HG02973 (cell line): ENCODE data around the gene RPUSD1.
"Not testable (repeated sequence)": the region's sequence is repeated elsewhere in the genome, so short reads cannot be mapped to it uniquely, and the experiment has no call there.

Source experiments
- ATAC-seq: cut with Tn5 transposase; IDR thresholded peaks from one replicate; pipeline ENCODE4 v1.9.1; 2021; ENCODE audit warnings: moderate library complexity; ENCODE audit not compliant: unreplicated experiment

RPUSD1 gene

GRCh38 chr16:768428-768827 lies 19.8 kb downstream of the RPUSD1 start:
- no peak for ATAC-seq

GRCh38 chr16:767743-768235 lies 20.4 kb downstream of the RPUSD1 start:
- no peak for ATAC-seq

GRCh38 chr16:766820-767640 lies 21.2 kb downstream of the RPUSD1 start:
- ATAC-seq, result no peak

GRCh38 chr16:766008-766819 lies 22.0 kb downstream of the RPUSD1 start:
- ATAC-seq, result no peak

- ATAC-seq, result no peak
Observed at GRCh38 chr16:765488-765865, 22.7 kb downstream of the RPUSD1 start.

GRCh38 chr16:764848-765487 lies 23.2 kb downstream of the RPUSD1 start:
- ATAC-seq, result no peak

GRCh38 chr16:764184-764750 lies 23.9 kb downstream of the RPUSD1 start:
- ATAC-seq, result no peak

- no peak for ATAC-seq
Observed at GRCh38 chr16:763369-764183, 24.6 kb downstream of the RPUSD1 start.

- ATAC-seq, result no peak
Observed at GRCh38 chr16:762595-763268, 25.4 kb downstream of the RPUSD1 start.

GRCh38 chr16:761625-762513 lies 26.3 kb downstream of the RPUSD1 start:
- no peak for ATAC-seq

- no peak for ATAC-seq
Observed at GRCh38 chr16:760545-761343, 27.4 kb downstream of the RPUSD1 start, which contains the start of gene MSLN. Gene MSLN (plus strand): TSS chr16:760734. CDS start chr16:762681, 1,947 bp downstream.

- no peak for ATAC-seq
Observed at GRCh38 chr16:760065-760464, 28.1 kb downstream of the RPUSD1 start.

GRCh38 chr16:759110-759910 lies 28.9 kb downstream of the RPUSD1 start:
- ATAC-seq, result no peak

GRCh38 chr16:756428-756827 lies 31.8 kb downstream of the RPUSD1 start:
- ATAC-seq, result no peak

GRCh38 chr16:754656-755055 lies 33.5 kb downstream of the RPUSD1 start:
- no peak for ATAC-seq

- ATAC-seq, result not testable (repeated sequence)
Observed at GRCh38 chr16:754121-754607, 34.0 kb downstream of the RPUSD1 start.

- ATAC-seq, result no peak
Observed at GRCh38 chr16:752007-752312, 36.2 kb downstream of the RPUSD1 start.
